Right lobe of liver (tissue), 4 donors: Measurements from ENCODE around the gene RACK1.

ENCODE experiments used
- POLR2A ChIP-seq: fragments of 450-650 bp; IDR thresholded peaks from one replicate; pipeline ENCODE4 v1.6.1; 2017; ENCODE audit warnings: antibody characterized with exemption, mild to moderate bottlenecking
- TF ChIP-seq, protein P1 (sequence below), 4 donors: fragments of 200-600 bp in 3 of 4; fragments of 450-650 bp in 1 of 4; IDR thresholded peaks; one replicate each; pipeline versions ENCODE4 v1.5.1 to v1.8.0; 2016 to 2022; ENCODE audit warnings: antibody characterized with exemption in 4 of 4, mild to moderate bottlenecking in 2 of 4
- donor health status: DM: no; HTN: no; CAD: no.
- donor health status: DM: no; HTN: no; CAD: no.
- donor health status: DM: no; HTN: yes; CAD: no.

DNA sequence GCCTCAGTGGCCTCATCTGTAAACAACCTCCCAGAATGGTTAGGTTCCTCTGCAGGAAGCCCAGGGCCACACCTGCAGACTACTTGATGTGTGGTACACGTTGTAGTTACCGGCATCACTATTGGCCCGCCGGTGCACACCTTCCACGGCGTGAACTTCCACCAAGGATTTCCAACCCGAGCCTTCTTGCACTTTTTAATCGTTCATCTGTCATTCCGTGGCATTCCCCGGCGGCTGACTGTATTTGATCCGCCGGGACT is 26.0 kb downstream of the RACK1 start:
- TF ChIP-seq, protein P1, sequence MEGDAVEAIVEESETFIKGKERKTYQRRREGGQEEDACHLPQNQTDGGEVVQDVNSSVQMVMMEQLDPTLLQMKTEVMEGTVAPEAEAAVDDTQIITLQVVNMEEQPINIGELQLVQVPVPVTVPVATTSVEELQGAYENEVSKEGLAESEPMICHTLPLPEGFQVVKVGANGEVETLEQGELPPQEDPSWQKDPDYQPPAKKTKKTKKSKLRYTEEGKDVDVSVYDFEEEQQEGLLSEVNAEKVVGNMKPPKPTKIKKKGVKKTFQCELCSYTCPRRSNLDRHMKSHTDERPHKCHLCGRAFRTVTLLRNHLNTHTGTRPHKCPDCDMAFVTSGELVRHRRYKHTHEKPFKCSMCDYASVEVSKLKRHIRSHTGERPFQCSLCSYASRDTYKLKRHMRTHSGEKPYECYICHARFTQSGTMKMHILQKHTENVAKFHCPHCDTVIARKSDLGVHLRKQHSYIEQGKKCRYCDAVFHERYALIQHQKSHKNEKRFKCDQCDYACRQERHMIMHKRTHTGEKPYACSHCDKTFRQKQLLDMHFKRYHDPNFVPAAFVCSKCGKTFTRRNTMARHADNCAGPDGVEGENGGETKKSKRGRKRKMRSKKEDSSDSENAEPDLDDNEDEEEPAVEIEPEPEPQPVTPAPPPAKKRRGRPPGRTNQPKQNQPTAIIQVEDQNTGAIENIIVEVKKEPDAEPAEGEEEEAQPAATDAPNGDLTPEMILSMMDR (IDR thresholded peaks at IDR 0.05), result no peak
- TF ChIP-seq POLR2A, result no peak
